Brain microvascular endothelial cell (primary cell): ENCODE measurements around the gene SLAMF9.

ENCODE experiments used
- DNase-seq: peaks from one replicate; pipeline ENCODE4 v3.0.0-alpha.2; 2020
- H3K27ac ChIP-seq: fragments of 250-450 bp; sonication (Bioruptor Pico); 2 replicates; pipeline ENCODE4 v1.5.1; 2020; ENCODE audit warnings: mild to moderate bottlenecking, moderate library complexity
- H3K27me3 ChIP-seq: fragments of 250-450 bp; sonication (Bioruptor Pico); replicated peaks from 2 replicates; pipeline ENCODE4 v1.5.1; 2020; ENCODE audit warnings: mild to moderate bottlenecking
- H3K36me3 ChIP-seq: fragments of 250-450 bp; sonication (Bioruptor Pico); replicated peaks from 2 replicates; pipeline ENCODE4 v1.5.1; 2020; ENCODE audit warnings: mild to moderate bottlenecking
- H3K4me3 ChIP-seq: 2 replicates; pipeline ENCODE4 v1.5.1; 2011; ENCODE audit warnings: low read depth, mild to moderate bottlenecking, control low read depth, low read length, moderate library complexity
- CTCF ChIP-seq: IDR thresholded peaks from 2 replicates; pipeline ENCODE4 v1.5.1; 2011; ENCODE audit warnings: low read depth, mild to moderate bottlenecking, moderate library complexity, low read length, control low read depth, inconsistent platforms; ENCODE audit errors: missing control alignments
- in situ Hi-C: cut with HindIII; loops from 2 replicates; pipeline ENCODE4 v1.10.0; 2017; ENCODE audit warnings: low sequenced_read_pairs, low pct_ligation_motif_present

The SLAMF9 gene

DNA sequence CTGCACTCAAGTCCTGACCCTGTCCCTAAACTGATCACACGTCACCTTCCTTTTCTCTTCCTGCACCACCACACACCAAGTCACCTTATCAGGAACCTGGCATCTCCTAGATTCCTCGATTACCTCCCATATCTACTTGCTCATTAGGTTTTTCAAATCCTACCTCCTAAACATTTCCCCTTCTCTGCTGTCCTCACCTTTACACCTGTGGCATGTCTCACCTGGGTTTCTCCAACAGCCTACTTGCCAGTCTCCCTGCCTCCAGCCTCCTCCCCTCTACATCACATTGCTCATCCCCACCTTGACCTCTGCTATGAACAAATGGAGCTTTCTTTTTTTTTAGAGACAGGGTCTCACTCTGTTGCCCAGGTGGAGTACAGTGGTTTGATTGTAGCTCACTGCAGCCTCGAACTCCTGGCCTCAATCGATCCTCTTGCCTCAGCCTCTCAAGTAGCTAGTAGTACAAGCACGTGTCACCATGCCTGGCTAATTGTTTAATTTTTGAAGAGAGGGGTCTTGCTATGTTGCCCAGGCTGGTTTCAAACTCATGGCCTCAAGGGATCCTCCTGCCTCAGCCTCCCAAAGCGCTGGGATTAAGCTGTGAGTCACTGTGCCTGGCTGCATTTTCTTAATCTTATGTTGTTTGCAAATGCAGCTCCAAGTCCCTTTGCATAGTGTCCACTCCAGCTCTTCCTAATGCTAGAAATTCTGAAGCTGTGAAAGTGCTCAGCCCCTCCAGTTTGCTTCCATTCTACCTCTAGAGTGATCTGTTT, 14.9 kb downstream of the SLAMF9 start:
- TF ChIP-seq CTCF: no peak
- no peak overlapping the region for H3K4me3 ChIP-seq
- in situ Hi-C loops: no loop called here
- no peak overlapping the region for H3K27ac ChIP-seq
- H3K27me3 ChIP-seq: peaks cover under 1% of the 10 kb centered on the region
- no peak for DNase-seq
- no peaks in the 10 kb centered on the region for H3K36me3 ChIP-seq

DNA sequence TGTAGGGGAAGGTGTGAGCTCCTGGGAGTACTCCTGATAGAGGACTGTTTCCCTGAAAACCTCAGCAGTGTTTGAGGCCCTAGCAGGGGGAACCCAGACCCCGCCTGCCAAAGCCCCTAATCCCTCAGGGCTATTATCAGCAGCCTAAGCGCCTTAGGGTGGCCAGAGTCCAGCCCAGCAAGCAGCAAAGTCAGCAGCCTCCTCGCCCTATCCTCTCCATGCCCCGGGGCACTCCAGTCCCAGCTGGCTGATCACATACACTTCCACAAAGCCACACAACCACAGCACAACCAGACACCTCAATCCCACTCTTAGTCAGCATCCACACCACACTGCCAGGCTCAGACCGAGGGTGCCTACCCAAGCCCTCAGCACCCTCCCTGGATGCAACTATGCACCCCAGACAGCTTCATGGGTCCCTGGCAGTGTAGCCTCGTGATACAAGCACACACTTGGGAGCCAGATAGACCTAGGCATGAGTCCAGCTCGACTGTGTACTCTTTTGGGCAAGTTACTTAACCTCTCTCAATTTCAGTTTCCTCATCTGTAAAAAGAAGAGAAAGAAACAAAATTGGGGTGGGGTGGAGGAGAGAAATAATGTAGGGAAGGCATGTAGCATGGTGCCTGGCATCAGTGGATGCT, 15.7 kb downstream of the SLAMF9 start:
- no peak for TF ChIP-seq CTCF
- DNase-seq: no peak
- Histone ChIP-seq H3K27ac (no peak overlapping the region), H3K27me3 (no peaks in the 10 kb centered on the region), H3K36me3 (no peaks in the 10 kb centered on the region), H3K4me3 (no peak overlapping the region)
- in situ Hi-C loops: no loop called here

DNA sequence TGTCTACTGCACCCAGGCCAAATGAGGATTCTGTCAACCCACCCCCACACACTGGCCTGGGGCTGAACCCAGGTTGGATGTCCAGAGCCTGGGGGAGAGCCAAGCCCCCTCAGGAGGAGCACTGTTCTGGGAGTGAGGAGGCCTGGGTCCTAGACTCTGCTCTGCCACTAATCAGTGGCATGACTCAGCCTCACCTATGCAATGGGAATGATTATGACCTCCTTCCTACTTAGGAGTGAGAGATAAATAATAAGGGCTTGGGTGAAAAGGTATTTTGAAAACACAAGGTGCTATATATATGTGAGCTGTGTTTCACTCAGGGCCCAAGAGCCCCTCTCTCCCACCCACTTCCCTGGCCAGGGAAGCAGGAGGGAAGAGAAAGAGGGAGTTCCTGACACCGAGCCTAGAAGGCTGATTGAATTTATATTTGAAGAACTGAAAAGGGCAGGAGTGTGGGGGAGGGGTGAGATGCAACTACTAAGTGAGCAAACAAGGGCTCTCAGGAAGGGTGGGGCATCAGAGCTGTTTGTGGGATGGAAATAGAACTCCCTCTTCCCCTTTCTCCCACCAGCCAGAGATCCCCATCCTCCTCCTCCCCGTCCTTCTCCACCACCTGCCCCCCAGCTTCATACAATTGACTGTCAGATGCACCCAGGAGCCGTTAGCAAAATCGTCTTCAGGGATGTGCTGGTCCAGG, 16.8 kb downstream of the SLAMF9 start:
- in situ Hi-C loops: no loop called here
- no peak for TF ChIP-seq CTCF
- no peak overlapping the region for H3K4me3 ChIP-seq
- no peaks in the 10 kb centered on the region for H3K27me3 ChIP-seq
- DNase-seq: no peak
- no peak overlapping the region for H3K27ac ChIP-seq
- no peaks in the 10 kb centered on the region for H3K36me3 ChIP-seq

GRCh38 chr1:159936273-159936904, 17.6 kb downstream of the SLAMF9 start:
- in situ Hi-C loops: no loop called here
- no peaks in the 10 kb centered on the region for H3K36me3 ChIP-seq
- no peaks in the 10 kb centered on the region for H3K27me3 ChIP-seq
- no peak overlapping the region for H3K4me3 ChIP-seq
- H3K27ac ChIP-seq: no peak overlapping the region
- no peak for DNase-seq
- peak; percentile 98 for TF ChIP-seq CTCF

DNA sequence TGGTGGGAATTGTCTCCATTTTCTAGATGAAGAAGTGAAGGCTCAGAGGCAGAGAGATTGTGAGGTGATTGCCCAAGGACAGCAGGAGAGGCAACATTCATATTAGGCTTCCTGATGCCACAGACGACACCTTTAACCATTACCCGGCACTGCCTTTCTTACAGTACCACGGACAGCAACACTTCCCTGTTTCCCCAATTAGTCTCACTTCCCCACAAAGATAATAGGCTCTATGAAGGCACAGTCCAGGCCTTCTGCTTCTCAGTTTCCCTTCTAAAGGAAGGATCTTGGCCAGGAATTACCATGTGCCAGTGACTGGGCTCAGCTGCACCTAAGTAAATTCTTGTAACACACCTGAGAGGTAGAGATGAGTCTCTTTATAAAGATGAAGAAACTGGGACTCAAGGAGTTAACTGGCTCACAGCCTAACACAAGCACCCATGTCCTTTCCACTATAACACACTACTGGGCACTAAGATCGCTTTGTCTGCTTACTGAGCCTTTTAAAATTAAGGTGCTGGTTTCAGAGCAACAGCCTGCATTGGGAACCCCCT, 18.2 kb downstream of the SLAMF9 start:
- no peak overlapping the region for H3K4me3 ChIP-seq
- no peak overlapping the region for H3K27ac ChIP-seq
- H3K36me3 ChIP-seq: no peaks in the 10 kb centered on the region
- TF ChIP-seq CTCF: no peak
- in situ Hi-C loops: no loop called here
- DNase-seq: no peak
- H3K27me3 ChIP-seq: no peaks in the 10 kb centered on the region
